H1 (cell line): Measurements from ENCODE around the gene ZBTB20. TPM values are rescaled to one million over a fixed set of nuclear protein-coding genes. Genes with fewer than 3 reads are reported as not detected.

Experiments used
- CTCF ChIA-PET: fragments of 300-600 bp; sonication (Branson Sonifier 250); formaldehyde crosslinking; loops from one replicate; lab custom pipeline; 2021; ENCODE audit not compliant: partially characterized antibody; lab: Charles Lee
- POLR2A ChIA-PET: fragments of 300-600 bp; sonication (Branson Sonifier 250); formaldehyde crosslinking; loops from one replicate; lab custom pipeline; 2021; ENCODE audit warnings: inconsistent platforms; ENCODE audit not compliant: partially characterized antibody; lab: Charles Lee
- DNase-seq, 2 experiments: peaks; one replicate each; pipeline versions ENCODE4 v3.0.0 to v3.0.0-alpha.2; 2010 to 2022; ENCODE audit warnings: low spot score in 2 of 2, low read depth in 1 of 2, mixed read lengths in 1 of 2
- FAIRE-seq: peaks from 2 replicates; lab custom pipeline; 2011; peaks lifted over from hg19 to GRCh38; lab: Jason Lieb, UNC
- H2AFZ ChIP-seq: 2 replicates; pipeline ENCODE4 v1.8.1; 2012; ENCODE audit warnings: low read length, inconsistent platforms
- H2AK5ac ChIP-seq: 2 replicates; pipeline ENCODE4 v1.6.1; 2013; ENCODE audit warnings: low read depth, low read length
- H2BK120ac ChIP-seq: replicated peaks from 2 replicates; pipeline ENCODE3; 2013; ENCODE audit warnings: low read depth, low read length, inconsistent platforms
- H2BK12ac ChIP-seq: 2 replicates; pipeline ENCODE4 v1.6.1; 2013; ENCODE audit warnings: low read depth, low read length
- H2BK15ac ChIP-seq: 2 replicates; pipeline ENCODE4 v1.6.1; 2013; ENCODE audit warnings: low read length
- H2BK20ac ChIP-seq: 2 replicates; pipeline ENCODE4 v1.6.1; 2013; ENCODE audit warnings: low read length
- H2BK5ac ChIP-seq: 2 replicates; pipeline ENCODE4 v1.6.1; 2013; ENCODE audit warnings: low read depth, low read length
- H3K14ac ChIP-seq: 2 replicates; pipeline ENCODE4 v1.6.1; 2013; ENCODE audit warnings: inconsistent platforms; ENCODE audit not compliant: insufficient read length
- H3K18ac ChIP-seq: 2 replicates; pipeline ENCODE4 v1.6.1; 2013; ENCODE audit warnings: low read length; ENCODE audit errors: extremely low read depth
- H3K23ac ChIP-seq: 2 replicates; pipeline ENCODE4 v1.6.1; 2013; ENCODE audit warnings: inconsistent platforms; ENCODE audit not compliant: insufficient read length
- H3K23me2 ChIP-seq: 2 replicates; pipeline ENCODE4 v1.6.1; 2013; ENCODE audit warnings: low read depth, low read length
- H3K27ac ChIP-seq: 2 replicates; pipeline ENCODE4 v1.6.1; 2011; ENCODE audit warnings: low read depth, low read length, inconsistent platforms
- H3K27me3 ChIP-seq, 4 experiments: replicated peaks in 1 of 4; 1 replicate in 1 of 4; 2 replicates in 3 of 4; pipeline versions ENCODE4 v1.6.1 to v1.8.1; 2011 to 2013; ENCODE audit warnings: low read length in 3 of 4, mild to moderate bottlenecking in 3 of 4, inconsistent platforms in 2 of 4, mixed read lengths in 2 of 4, moderate library complexity in 1 of 4; ENCODE audit not compliant: control insufficient read depth in 3 of 4, insufficient read depth in 3 of 4; ENCODE audit errors: extremely low read depth in 1 of 4
- H3K36me3 ChIP-seq, 4 experiments: 2 replicates each; pipeline versions ENCODE4 v1.6.1 to v1.8.1; 2011 to 2013; ENCODE audit warnings: mild to moderate bottlenecking in 4 of 4, low read length in 3 of 4, moderate library complexity in 2 of 4, control low read depth in 1 of 4, inconsistent platforms in 1 of 4; ENCODE audit not compliant: insufficient read depth in 4 of 4, control insufficient read depth in 2 of 4
- H3K4ac ChIP-seq: replicated peaks from 2 replicates; pipeline ENCODE3; 2013; ENCODE audit warnings: low read length, low read depth, mixed read lengths, inconsistent platforms; ENCODE audit not compliant: insufficient read length
- H3K4me1 ChIP-seq, 4 experiments: replicated peaks in 1 of 4; 1 replicate in 1 of 4; 2 replicates in 3 of 4; pipeline versions ENCODE4 v1.6.1 to v1.8.1; 2011 to 2013; ENCODE audit warnings: low read length in 3 of 4, inconsistent platforms in 2 of 4, mixed read lengths in 1 of 4; ENCODE audit not compliant: insufficient read depth in 4 of 4, control insufficient read depth in 3 of 4
- H3K4me2 ChIP-seq, 2 experiments: 2 replicates each; pipeline versions ENCODE4 v1.6.1 to v1.8.1; 2011 to 2013; ENCODE audit warnings: low read depth in 2 of 2, low read length in 2 of 2, control low read depth in 1 of 2, inconsistent platforms in 1 of 2, mild to moderate bottlenecking in 1 of 2; ENCODE audit not compliant: insufficient read depth in 1 of 2
- H3K4me3 ChIP-seq, 4 experiments: fragments of 200-600, 300-600 bp in 1 of 4; sonication (generic), shearing (Covaris generic), sonication (Bioruptor Twin) in 1 of 4; 2 replicates each; pipeline versions ENCODE4 v1.5.1 to v1.8.1; 2011 to 2016; ENCODE audit warnings: low read length in 4 of 4, low read depth in 3 of 4, control low read depth in 2 of 4, inconsistent platforms in 2 of 4, mild to moderate bottlenecking in 2 of 4, mixed read lengths in 1 of 4, moderate library complexity in 1 of 4; ENCODE audit not compliant: insufficient read depth in 2 of 4; ENCODE audit errors: extremely low read depth in 1 of 4
- H3K56ac ChIP-seq: replicated peaks from 2 replicates; pipeline ENCODE3; 2013; ENCODE audit warnings: low read depth, mild to moderate bottlenecking, mixed read lengths, low read length, inconsistent platforms; ENCODE audit not compliant: insufficient read length
- H3K79me1 ChIP-seq: 2 replicates; pipeline ENCODE4 v1.6.1; 2013; ENCODE audit warnings: low read depth, low read length, control low read depth
- H3K79me2 ChIP-seq, 2 experiments: 2 replicates each; pipeline versions ENCODE4 v1.6.1 to v1.8.1; 2012 to 2013; ENCODE audit warnings: low read length in 2 of 2, mild to moderate bottlenecking in 2 of 2, inconsistent platforms in 1 of 2; ENCODE audit not compliant: insufficient read depth in 2 of 2, control insufficient read depth in 1 of 2
- H3K9ac ChIP-seq, 4 experiments: replicated peaks in 1 of 4; 1 replicate in 1 of 4; 2 replicates in 3 of 4; pipeline versions ENCODE4 v1.6.1 to v1.8.1; 2011 to 2013; ENCODE audit warnings: low read depth in 3 of 4, low read length in 3 of 4, control low read depth in 2 of 4, mild to moderate bottlenecking in 2 of 4, moderate library complexity in 2 of 4, inconsistent platforms in 1 of 4; ENCODE audit errors: extremely low read depth in 1 of 4
- H3K9me3 ChIP-seq, 2 experiments: 2 replicates each; pipeline versions ENCODE4 v1.6.1 to v1.8.1; 2012 to 2013; ENCODE audit warnings: mild to moderate bottlenecking in 2 of 2, moderate library complexity in 2 of 2, control low read depth in 1 of 2, inconsistent platforms in 1 of 2, low read depth in 1 of 2, low read length in 1 of 2, mixed read lengths in 1 of 2; ENCODE audit not compliant: insufficient read depth in 2 of 2
- H4K20me1 ChIP-seq, 2 experiments: replicated peaks in 1 of 2; 2 replicates each; pipeline versions ENCODE3 to v1.8.1; 2011 to 2013; ENCODE audit warnings: inconsistent platforms in 2 of 2, low read length in 2 of 2, mild to moderate bottlenecking in 1 of 2; ENCODE audit not compliant: insufficient read depth in 2 of 2, control insufficient read depth in 1 of 2
- H4K5ac ChIP-seq: 2 replicates; pipeline ENCODE4 v1.6.1; 2013; ENCODE audit warnings: low read length, low read depth, mixed read lengths, inconsistent platforms; ENCODE audit not compliant: insufficient read length
- H4K8ac ChIP-seq: 2 replicates; pipeline ENCODE4 v1.8.0; 2013; ENCODE audit warnings: mild to moderate bottlenecking, moderate library complexity, low read length, inconsistent platforms; ENCODE audit not compliant: insufficient read depth; ENCODE audit errors: extremely low read depth
- H4K91ac ChIP-seq: replicated peaks from 2 replicates; pipeline ENCODE3; 2013; ENCODE audit warnings: low read length, mixed read lengths, inconsistent platforms; ENCODE audit not compliant: insufficient read length
- GABPA ChIP-seq: IDR thresholded peaks from 2 replicates; pipeline ENCODE4 v1.6.1; 2011; ENCODE audit warnings: mild to moderate bottlenecking, low read length, moderate library complexity, borderline replicate concordance; ENCODE audit not compliant: insufficient read depth
- NANOG ChIP-seq: IDR thresholded peaks from 2 replicates; pipeline ENCODE4 v1.6.1; 2011; ENCODE audit warnings: low read length, low read depth, mild to moderate bottlenecking, inconsistent platforms; ENCODE audit not compliant: insufficient read depth, poor library complexity, severe bottlenecking
- RXRA ChIP-seq: IDR thresholded peaks from 2 replicates; pipeline ENCODE4 v1.6.1; 2011; ENCODE audit warnings: low read depth, mild to moderate bottlenecking, low read length, moderate library complexity; ENCODE audit not compliant: insufficient read depth
- WGBS, 2 experiments: shearing (Covaris generic) in 1 of 2; methylation state at CpG; one replicate each; pipeline versions ENCODE4 v1.1.6 to v1.1.7; 2013 to 2015; ENCODE audit warnings: low lambda C conversion rate in 2 of 2, mixed read lengths in 2 of 2, inconsistent platforms in 1 of 2, low coverage in 1 of 2, missing lambda C conversion rate in 1 of 2; ENCODE audit not compliant: insufficient replicate concordance in 2 of 2, insufficient coverage in 1 of 2, insufficient read length in 1 of 2; ENCODE audit errors: extremely low coverage in 1 of 2, missing lambda C conversion rate in 1 of 2; 5-methylcytosine and 5-hydroxymethylcytosine counted together
- polyA plus RNA-seq, 7 experiments: library from polyadenylated mRNA; depleted of rRNA in 3 of 7; stranded (reverse) in 5 of 7; unstranded in 2 of 7; fragments of >200 nt in 5 of 7; fragments of 200-250 nt in 2 of 7; gene quantifications; 1 replicate in 5 of 7; 2 replicates in 1 of 7; 4 replicates in 1 of 7; pipeline versions ENCODE4 v1.2.1 to v1.2.3, GENCODE V29; 2011 to 2013; ENCODE audit warnings: missing spikeins in 2 of 7, mixed read lengths in 2 of 7
- total RNA-seq: library from RNA; stranded (reverse); fragmentation: NEBNext Ultra II Directional; extraction: Animal tissue kit (Norgen Biotek cat#: 25700); gene quantifications from 2 replicates; pipeline ENCODE4 v1.2.1, GENCODE V29; 2021

The ZBTB20 gene
- total and polyA plus RNA-seq, 2 of the 8 experiments (the other 6 are each of a cell fraction or from before 2014, with no cell fraction given), result 0.35 to 1.3 TPM

DNA sequence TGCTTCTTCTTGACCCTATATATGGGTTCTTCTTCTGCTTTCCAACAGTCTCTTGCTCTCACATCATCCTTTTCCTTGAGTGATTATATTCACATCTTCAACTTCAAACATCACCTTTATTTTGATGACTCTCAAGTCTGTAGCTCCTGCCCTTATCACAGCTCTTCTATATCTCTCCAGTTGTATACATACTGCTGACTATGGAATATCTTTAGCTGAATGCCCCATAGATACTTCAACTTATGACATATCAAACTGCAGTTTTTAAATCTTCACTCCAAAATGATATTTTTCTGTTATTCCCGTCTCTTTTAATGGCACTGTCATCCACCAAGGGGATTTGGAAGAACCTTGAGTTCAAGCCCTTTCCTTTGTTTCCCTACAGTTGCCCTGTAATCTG lies 139.1 kb downstream of the ZBTB20 start:
- H3K23ac ChIP-seq, result no peak overlapping the region
- WGBS, 2 experiments, result 88% methylated on average over 1 of the region's 1 CpG; no CpG with 5 or more reads in 1 of the 2 experiments
- H2BK20ac ChIP-seq, result no peak overlapping the region
- no peaks in the 10 kb centered on the region for H4K20me1 ChIP-seq
- no peak overlapping the region for H4K8ac ChIP-seq
- no peak overlapping the region for H3K4me2 ChIP-seq
- DNase-seq (no peak), FAIRE-seq (no peak)
- H3K27ac ChIP-seq, result no peak overlapping the region
- H4K91ac ChIP-seq, result no peak overlapping the region
- no peak overlapping the region for H2AFZ ChIP-seq
- no peaks in the 10 kb centered on the region for H3K79me2 ChIP-seq
- no peak overlapping the region for H2BK12ac ChIP-seq
- no peak overlapping the region for H3K18ac ChIP-seq
- H3K36me3 ChIP-seq, result no peaks in the 10 kb centered on the region
- no peaks in the 10 kb centered on the region for H3K27me3 ChIP-seq
- H2BK120ac ChIP-seq, result no peak overlapping the region
- H2BK5ac ChIP-seq, result no peak overlapping the region
- no peaks in the 10 kb centered on the region for H3K4me1 ChIP-seq
- no peak overlapping the region for H3K4me3 ChIP-seq
- no peak overlapping the region for H2AK5ac ChIP-seq
- POLR2A ChIA-PET, result no interaction called here
- no peak overlapping the region for H3K9ac ChIP-seq
- no peaks in the 10 kb centered on the region for H3K23me2 ChIP-seq
- no peaks in the 10 kb centered on the region for H3K9me3 ChIP-seq
- H3K79me1 ChIP-seq, result no peaks in the 10 kb centered on the region
- no peak overlapping the region for H3K56ac ChIP-seq
- H4K5ac ChIP-seq, result no peak overlapping the region
- no peak overlapping the region for H3K4ac ChIP-seq
- H3K14ac ChIP-seq, result no peak overlapping the region
- H2BK15ac ChIP-seq, result no peak overlapping the region
- CTCF ChIA-PET, result no interaction called here
- TF ChIP-seq NANOG (no peak), RXRA (no peak), GABPA (no peak)
